Gastroesophageal sphincter (tissue), 4 donors: ENCODE data around the gene IFFO2. TPM values are rescaled to one million over a fixed set of nuclear protein-coding genes. Genes with fewer than 3 reads are reported as not detected.

ENCODE experiments used
- ATAC-seq: fragments of 150-250 bp; one replicate; pipeline ENCODE4 v1.9.1; 2016; ENCODE audit warnings: mild to moderate bottlenecking, moderate library complexity
- H3K27ac ChIP-seq, 4 donors: fragments of 200-600 bp; sonication (generic) in 3 of 4; 1 replicate in 3 of 4; 2 replicates in 1 of 4; pipeline ENCODE4 v1.5.1; 2016 to 2019
- H3K27me3 ChIP-seq: fragments of 200-600 bp; sonication (generic); one replicate; pipeline ENCODE4 v1.5.1; 2019
- H3K36me3 ChIP-seq, 2 donors: fragments of 200-600 bp; sonication (generic); one replicate each; pipeline ENCODE4 v1.5.1; 2019; ENCODE audit warnings: control low read depth in 1 of 2
- H3K4me1 ChIP-seq, 3 donors: fragments of 200-600 bp; sonication (generic); 1 replicate in 2 of 3; 2 replicates in 1 of 3; pipeline ENCODE4 v1.5.1; 2016 to 2019; ENCODE audit warnings: control low read depth in 2 of 3
- H3K4me3 ChIP-seq, 2 donors: fragments of 200-600 bp; sonication (generic); one replicate each; pipeline ENCODE4 v1.5.1; 2019; ENCODE audit warnings: mild to moderate bottlenecking in 1 of 2, moderate library complexity in 1 of 2
- H3K9me3 ChIP-seq, 3 donors: fragments of 200-600 bp; sonication (generic); one replicate each; pipeline ENCODE4 v1.5.1; 2017 to 2019; ENCODE audit warnings: control low read depth in 2 of 3
- EP300 ChIP-seq: sonication (generic); formaldehyde crosslinking; IDR thresholded peaks from one replicate; pipeline ENCODE4 v1.6.1; 2017; ENCODE audit warnings: antibody characterized with exemption, mild to moderate bottlenecking
- POLR2A ChIP-seq, 2 donors: fragments of 450-650 bp; IDR thresholded peaks; one replicate each; pipeline ENCODE4 v1.6.1; 2017; ENCODE audit warnings: antibody characterized with exemption in 2 of 2, mild to moderate bottlenecking in 2 of 2, moderate library complexity in 1 of 2
- POLR2AphosphoS5 ChIP-seq: sonication (generic); formaldehyde crosslinking; IDR thresholded peaks from one replicate; pipeline ENCODE4 v1.6.1; 2017; ENCODE audit warnings: antibody characterized with exemption
- WGBS, 2 donors: methylation state at CpG; one replicate each; pipeline ENCODE4 v1.1.5; 2018; ENCODE audit warnings: low coverage in 1 of 2; 5-methylcytosine and 5-hydroxymethylcytosine counted together
- total RNA-seq, 4 donors: library from RNA; depleted of rRNA; stranded (reverse); fragments of >200 nt; gene quantifications; one replicate each; pipeline ENCODE4 v1.1.0, GENCODE V29; 2016
- TF ChIP-seq, protein P1 (sequence below), 4 experiments: fragments of 200-600 bp in 2 of 4; fragments of 450-650 bp in 2 of 4; sonication (generic) in 1 of 4; IDR thresholded peaks; one replicate each; pipeline ENCODE4 v1.5.1; 2017 to 2019; ENCODE audit warnings: antibody characterized with exemption in 4 of 4, mild to moderate bottlenecking in 2 of 4, moderate library complexity in 2 of 4

Gene IFFO2
- total RNA-seq, 4 donors from 2014 or later: 9.3 to 18.4 (median 12.7) TPM

- peaks cover 0 to 18% (median 0%) of the 10 kb centered on the region in 3 donors for H3K9me3 ChIP-seq
- no peaks in the 10 kb centered on the region for H3K27me3 ChIP-seq
- H3K4me1 ChIP-seq: peaks cover 0 to 23% (median 0%) of the 10 kb centered on the region in 3 donors
- 0 to 15% methylated on average over 1 to 2 of the region's 2 CpGs for WGBS, 2 donors
- TF ChIP-seq EP300: no peak
- peak; percentile 21 for TF ChIP-seq POLR2AphosphoS5
- TF ChIP-seq, protein P1, sequence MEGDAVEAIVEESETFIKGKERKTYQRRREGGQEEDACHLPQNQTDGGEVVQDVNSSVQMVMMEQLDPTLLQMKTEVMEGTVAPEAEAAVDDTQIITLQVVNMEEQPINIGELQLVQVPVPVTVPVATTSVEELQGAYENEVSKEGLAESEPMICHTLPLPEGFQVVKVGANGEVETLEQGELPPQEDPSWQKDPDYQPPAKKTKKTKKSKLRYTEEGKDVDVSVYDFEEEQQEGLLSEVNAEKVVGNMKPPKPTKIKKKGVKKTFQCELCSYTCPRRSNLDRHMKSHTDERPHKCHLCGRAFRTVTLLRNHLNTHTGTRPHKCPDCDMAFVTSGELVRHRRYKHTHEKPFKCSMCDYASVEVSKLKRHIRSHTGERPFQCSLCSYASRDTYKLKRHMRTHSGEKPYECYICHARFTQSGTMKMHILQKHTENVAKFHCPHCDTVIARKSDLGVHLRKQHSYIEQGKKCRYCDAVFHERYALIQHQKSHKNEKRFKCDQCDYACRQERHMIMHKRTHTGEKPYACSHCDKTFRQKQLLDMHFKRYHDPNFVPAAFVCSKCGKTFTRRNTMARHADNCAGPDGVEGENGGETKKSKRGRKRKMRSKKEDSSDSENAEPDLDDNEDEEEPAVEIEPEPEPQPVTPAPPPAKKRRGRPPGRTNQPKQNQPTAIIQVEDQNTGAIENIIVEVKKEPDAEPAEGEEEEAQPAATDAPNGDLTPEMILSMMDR (IDR thresholded peaks at IDR 0.05): no peak
- TF ChIP-seq POLR2A (IDR thresholded peaks at IDR 0.05): no peak
- no peak overlapping the region for H3K4me3 ChIP-seq
- H3K27ac ChIP-seq: peak overlapping the region in 2 of 4 donors; percentile 3 to 42
- ATAC-seq: no peak
- H3K36me3 ChIP-seq: no peaks in the 10 kb centered on the region
These were observed 42.9 kb upstream of the IFFO2 start for GRCh38 chr1:18999359-18999758.

- no peak for ATAC-seq
- Histone ChIP-seq H3K9me3 (peaks cover 0 to 18% (median 0%) of the 10 kb centered on the region in 3 donors), H3K4me3 (no peak overlapping the region), H3K27ac (peak overlapping the region in 2 of 4 donors; percentile 3 to 12), H3K4me1 (peaks cover 0 to 23% (median 0%) of the 10 kb centered on the region in 3 donors), H3K36me3 (no peaks in the 10 kb centered on the region), H3K27me3 (no peaks in the 10 kb centered on the region)
- TF ChIP-seq POLR2AphosphoS5 (no peak), EP300 (no peak), POLR2A (IDR thresholded peaks at IDR 0.05) (no peak)
- TF ChIP-seq, protein P1 (IDR thresholded peaks at IDR 0.05): peak in 1 of 4 experiments; percentile 14
- WGBS, 2 donors: 100% methylated on average over 2 of the region's 9 CpGs; no CpG with 5 or more reads in 1 of the 2 donors
These were observed 41.7 kb upstream of the IFFO2 start for GRCh38 chr1:18998016-18998724.

- TF ChIP-seq POLR2AphosphoS5: no peak
- TF ChIP-seq, protein P1 (IDR thresholded peaks at IDR 0.05): no peak
- no peak for TF ChIP-seq EP300
- no peak for TF ChIP-seq POLR2A (IDR thresholded peaks at IDR 0.05)
- Histone ChIP-seq H3K27ac (no peak overlapping the region), H3K9me3 (peaks cover 0 to 18% (median 0%) of the 10 kb centered on the region in 3 donors), H3K36me3 (no peaks in the 10 kb centered on the region), H3K4me1 (peaks cover 0 to 23% (median 0%) of the 10 kb centered on the region in 3 donors), H3K4me3 (no peak overlapping the region), H3K27me3 (no peaks in the 10 kb centered on the region)
- ATAC-seq: no peak
- WGBS, 2 donors: no CpG with 5 or more reads among the region's 6 CpGs
These were observed 41.0 kb upstream of the IFFO2 start for GRCh38 chr1:18997508-18997907.

- Histone ChIP-seq H3K4me1 (peaks cover 0 to 23% (median 0%) of the 10 kb centered on the region in 3 donors), H3K27me3 (no peaks in the 10 kb centered on the region), H3K36me3 (no peaks in the 10 kb centered on the region), H3K27ac (no peak overlapping the region), H3K9me3 (peaks cover 0 to 12% (median 0%) of the 10 kb centered on the region in 3 donors), H3K4me3 (no peak overlapping the region)
- WGBS, 2 donors: 90 to 94% methylated on average over 4 to 6 of the region's 6 CpGs
- no peak for TF ChIP-seq POLR2AphosphoS5
- TF ChIP-seq EP300: no peak
- TF ChIP-seq, protein P1 (IDR thresholded peaks at IDR 0.05): no peak
- no peak for TF ChIP-seq POLR2A (IDR thresholded peaks at IDR 0.05)
- no peak for ATAC-seq
These were observed 40.2 kb upstream of the IFFO2 start for GRCh38 chr1:18996548-18997177.
